H1 (cell line): Measurements from ENCODE around the gene ASH1L. TPM values are rescaled to one million over a fixed set of nuclear protein-coding genes. Genes with fewer than 3 reads are reported as not detected.

Experiments
- CTCF ChIA-PET: fragments of 300-600 bp; sonication (Branson Sonifier 250); formaldehyde crosslinking; loops from one replicate; lab custom pipeline; 2021; ENCODE audit not compliant: partially characterized antibody; lab: Charles Lee
- POLR2A ChIA-PET: fragments of 300-600 bp; sonication (Branson Sonifier 250); formaldehyde crosslinking; loops from one replicate; lab custom pipeline; 2021; ENCODE audit warnings: inconsistent platforms; ENCODE audit not compliant: partially characterized antibody; lab: Charles Lee
- DNase-seq, 2 experiments: peaks; one replicate each; pipeline versions ENCODE4 v3.0.0 to v3.0.0-alpha.2; 2010 to 2022; ENCODE audit warnings: low spot score in 2 of 2, low read depth in 1 of 2, mixed read lengths in 1 of 2
- FAIRE-seq: peaks from 2 replicates; lab custom pipeline; 2011; peaks lifted over from hg19 to GRCh38; lab: Jason Lieb, UNC
- H2AFZ ChIP-seq: 2 replicates; pipeline ENCODE4 v1.8.1; 2012; ENCODE audit warnings: low read length, inconsistent platforms
- H2AK5ac ChIP-seq: 2 replicates; pipeline ENCODE4 v1.6.1; 2013; ENCODE audit warnings: low read depth, low read length
- H2BK120ac ChIP-seq: replicated peaks from 2 replicates; pipeline ENCODE3; 2013; ENCODE audit warnings: low read depth, low read length, inconsistent platforms
- H2BK12ac ChIP-seq: 2 replicates; pipeline ENCODE4 v1.6.1; 2013; ENCODE audit warnings: low read depth, low read length
- H2BK15ac ChIP-seq: 2 replicates; pipeline ENCODE4 v1.6.1; 2013; ENCODE audit warnings: low read length
- H2BK20ac ChIP-seq: 2 replicates; pipeline ENCODE4 v1.6.1; 2013; ENCODE audit warnings: low read length
- H2BK5ac ChIP-seq: 2 replicates; pipeline ENCODE4 v1.6.1; 2013; ENCODE audit warnings: low read depth, low read length
- H3K14ac ChIP-seq: 2 replicates; pipeline ENCODE4 v1.6.1; 2013; ENCODE audit warnings: inconsistent platforms; ENCODE audit not compliant: insufficient read length
- H3K18ac ChIP-seq: 2 replicates; pipeline ENCODE4 v1.6.1; 2013; ENCODE audit warnings: low read length; ENCODE audit errors: extremely low read depth
- H3K23ac ChIP-seq: 2 replicates; pipeline ENCODE4 v1.6.1; 2013; ENCODE audit warnings: inconsistent platforms; ENCODE audit not compliant: insufficient read length
- H3K23me2 ChIP-seq: 2 replicates; pipeline ENCODE4 v1.6.1; 2013; ENCODE audit warnings: low read depth, low read length
- H3K27ac ChIP-seq: 2 replicates; pipeline ENCODE4 v1.6.1; 2011; ENCODE audit warnings: low read depth, low read length, inconsistent platforms
- H3K27me3 ChIP-seq, 4 experiments: replicated peaks in 1 of 4; 1 replicate in 1 of 4; 2 replicates in 3 of 4; pipeline versions ENCODE4 v1.6.1 to v1.8.1; 2011 to 2013; ENCODE audit warnings: low read length in 3 of 4, mild to moderate bottlenecking in 3 of 4, inconsistent platforms in 2 of 4, mixed read lengths in 2 of 4, moderate library complexity in 1 of 4; ENCODE audit not compliant: control insufficient read depth in 3 of 4, insufficient read depth in 3 of 4; ENCODE audit errors: extremely low read depth in 1 of 4
- H3K36me3 ChIP-seq, 4 experiments: 2 replicates each; pipeline versions ENCODE4 v1.6.1 to v1.8.1; 2011 to 2013; ENCODE audit warnings: mild to moderate bottlenecking in 4 of 4, low read length in 3 of 4, moderate library complexity in 2 of 4, control low read depth in 1 of 4, inconsistent platforms in 1 of 4; ENCODE audit not compliant: insufficient read depth in 4 of 4, control insufficient read depth in 2 of 4
- H3K4ac ChIP-seq: replicated peaks from 2 replicates; pipeline ENCODE3; 2013; ENCODE audit warnings: low read length, low read depth, mixed read lengths, inconsistent platforms; ENCODE audit not compliant: insufficient read length
- H3K4me1 ChIP-seq, 4 experiments: replicated peaks in 1 of 4; 1 replicate in 1 of 4; 2 replicates in 3 of 4; pipeline versions ENCODE4 v1.6.1 to v1.8.1; 2011 to 2013; ENCODE audit warnings: low read length in 3 of 4, inconsistent platforms in 2 of 4, mixed read lengths in 1 of 4; ENCODE audit not compliant: insufficient read depth in 4 of 4, control insufficient read depth in 3 of 4
- H3K4me2 ChIP-seq, 2 experiments: 2 replicates each; pipeline versions ENCODE4 v1.6.1 to v1.8.1; 2011 to 2013; ENCODE audit warnings: low read depth in 2 of 2, low read length in 2 of 2, control low read depth in 1 of 2, inconsistent platforms in 1 of 2, mild to moderate bottlenecking in 1 of 2; ENCODE audit not compliant: insufficient read depth in 1 of 2
- H3K4me3 ChIP-seq, 4 experiments: fragments of 200-600, 300-600 bp in 1 of 4; sonication (generic), shearing (Covaris generic), sonication (Bioruptor Twin) in 1 of 4; 2 replicates each; pipeline versions ENCODE4 v1.5.1 to v1.8.1; 2011 to 2016; ENCODE audit warnings: low read length in 4 of 4, low read depth in 3 of 4, control low read depth in 2 of 4, inconsistent platforms in 2 of 4, mild to moderate bottlenecking in 2 of 4, mixed read lengths in 1 of 4, moderate library complexity in 1 of 4; ENCODE audit not compliant: insufficient read depth in 2 of 4; ENCODE audit errors: extremely low read depth in 1 of 4
- H3K56ac ChIP-seq: replicated peaks from 2 replicates; pipeline ENCODE3; 2013; ENCODE audit warnings: low read depth, mild to moderate bottlenecking, mixed read lengths, low read length, inconsistent platforms; ENCODE audit not compliant: insufficient read length
- H3K79me1 ChIP-seq: 2 replicates; pipeline ENCODE4 v1.6.1; 2013; ENCODE audit warnings: low read depth, low read length, control low read depth
- H3K79me2 ChIP-seq, 2 experiments: 2 replicates each; pipeline versions ENCODE4 v1.6.1 to v1.8.1; 2012 to 2013; ENCODE audit warnings: low read length in 2 of 2, mild to moderate bottlenecking in 2 of 2, inconsistent platforms in 1 of 2; ENCODE audit not compliant: insufficient read depth in 2 of 2, control insufficient read depth in 1 of 2
- H3K9ac ChIP-seq, 4 experiments: replicated peaks in 1 of 4; 1 replicate in 1 of 4; 2 replicates in 3 of 4; pipeline versions ENCODE4 v1.6.1 to v1.8.1; 2011 to 2013; ENCODE audit warnings: low read depth in 3 of 4, low read length in 3 of 4, control low read depth in 2 of 4, mild to moderate bottlenecking in 2 of 4, moderate library complexity in 2 of 4, inconsistent platforms in 1 of 4; ENCODE audit errors: extremely low read depth in 1 of 4
- H3K9me3 ChIP-seq, 2 experiments: 2 replicates each; pipeline versions ENCODE4 v1.6.1 to v1.8.1; 2012 to 2013; ENCODE audit warnings: mild to moderate bottlenecking in 2 of 2, moderate library complexity in 2 of 2, control low read depth in 1 of 2, inconsistent platforms in 1 of 2, low read depth in 1 of 2, low read length in 1 of 2, mixed read lengths in 1 of 2; ENCODE audit not compliant: insufficient read depth in 2 of 2
- H4K20me1 ChIP-seq, 2 experiments: replicated peaks in 1 of 2; 2 replicates each; pipeline versions ENCODE3 to v1.8.1; 2011 to 2013; ENCODE audit warnings: inconsistent platforms in 2 of 2, low read length in 2 of 2, mild to moderate bottlenecking in 1 of 2; ENCODE audit not compliant: insufficient read depth in 2 of 2, control insufficient read depth in 1 of 2
- H4K5ac ChIP-seq: 2 replicates; pipeline ENCODE4 v1.6.1; 2013; ENCODE audit warnings: low read length, low read depth, mixed read lengths, inconsistent platforms; ENCODE audit not compliant: insufficient read length
- H4K8ac ChIP-seq: 2 replicates; pipeline ENCODE4 v1.8.0; 2013; ENCODE audit warnings: mild to moderate bottlenecking, moderate library complexity, low read length, inconsistent platforms; ENCODE audit not compliant: insufficient read depth; ENCODE audit errors: extremely low read depth
- H4K91ac ChIP-seq: replicated peaks from 2 replicates; pipeline ENCODE3; 2013; ENCODE audit warnings: low read length, mixed read lengths, inconsistent platforms; ENCODE audit not compliant: insufficient read length
- ASH2L ChIP-seq: fragments of 200-600, 300-600 bp; sonication (generic); IDR thresholded peaks from one replicate; pipeline ENCODE4 v1.7.1; 2017; ENCODE audit warnings: low read length
- CBX8 ChIP-seq: fragments of 300-800, 300-1000 bp; sonication (generic); IDR thresholded peaks from 2 replicates; pipeline ENCODE4 v1.7.1; 2016; ENCODE audit warnings: low read depth, low read length, borderline replicate concordance
- CHD2 ChIP-seq: IDR thresholded peaks from 2 replicates; pipeline ENCODE4 v1.6.1; 2012; ENCODE audit warnings: low read length, improper control_type of control experiment
- CREB1 ChIP-seq: IDR thresholded peaks from 2 replicates; pipeline ENCODE4 v1.6.1; 2012; ENCODE audit warnings: inconsistent platforms
- HDAC2 ChIP-seq, 2 experiments: fragments of 300-600 bp in 1 of 2; sonication (generic) in 1 of 2; IDR thresholded peaks; 2 replicates each; pipeline ENCODE4 v1.6.1; 2011 to 2012; ENCODE audit warnings: low read depth in 2 of 2, low read length in 2 of 2, mild to moderate bottlenecking in 2 of 2, moderate library complexity in 2 of 2, borderline replicate concordance in 1 of 2, inconsistent platforms in 1 of 2
- WGBS, 2 experiments: shearing (Covaris generic) in 1 of 2; methylation state at CpG; one replicate each; pipeline versions ENCODE4 v1.1.6 to v1.1.7; 2013 to 2015; ENCODE audit warnings: low lambda C conversion rate in 2 of 2, mixed read lengths in 2 of 2, inconsistent platforms in 1 of 2, low coverage in 1 of 2, missing lambda C conversion rate in 1 of 2; ENCODE audit not compliant: insufficient replicate concordance in 2 of 2, insufficient coverage in 1 of 2, insufficient read length in 1 of 2; ENCODE audit errors: extremely low coverage in 1 of 2, missing lambda C conversion rate in 1 of 2; 5-methylcytosine and 5-hydroxymethylcytosine counted together
- polyA plus RNA-seq, 7 experiments: library from polyadenylated mRNA; depleted of rRNA in 3 of 7; stranded (reverse) in 5 of 7; unstranded in 2 of 7; fragments of >200 nt in 5 of 7; fragments of 200-250 nt in 2 of 7; gene quantifications; 1 replicate in 5 of 7; 2 replicates in 1 of 7; 4 replicates in 1 of 7; pipeline versions ENCODE4 v1.2.1 to v1.2.3, GENCODE V29; 2011 to 2013; ENCODE audit warnings: missing spikeins in 2 of 7, mixed read lengths in 2 of 7
- total RNA-seq: library from RNA; stranded (reverse); fragmentation: NEBNext Ultra II Directional; extraction: Animal tissue kit (Norgen Biotek cat#: 25700); gene quantifications from 2 replicates; pipeline ENCODE4 v1.2.1, GENCODE V29; 2021

ASH1L gene
- total and polyA plus RNA-seq, 2 of the 8 experiments (the other 6 are each of a cell fraction or from before 2014, with no cell fraction given) = 7.5 to 27.6 TPM

DNA sequence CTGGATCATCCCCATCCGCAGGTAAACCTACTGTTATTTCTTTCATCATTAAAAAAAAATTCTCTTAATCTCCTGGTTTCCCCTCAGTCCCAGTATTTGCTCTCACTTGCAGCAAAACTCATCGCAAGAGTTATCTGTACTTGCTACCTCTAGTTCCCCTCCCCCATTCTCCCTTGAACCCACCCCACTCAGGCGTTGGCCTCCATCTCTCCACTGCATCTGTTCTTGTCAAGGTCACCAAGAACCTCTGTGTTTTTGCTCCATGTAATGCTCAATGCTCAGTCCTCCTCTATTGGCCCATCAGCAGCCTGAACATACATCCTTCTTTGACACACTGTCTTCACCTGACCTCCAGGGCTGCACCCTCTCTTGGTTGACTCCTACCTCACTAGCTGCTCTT, 265.9 kb downstream of the ASH1L start:
- no peaks in the 10 kb centered on the region for H4K20me1 ChIP-seq
- H3K14ac ChIP-seq = no peak overlapping the region
- no peaks in the 10 kb centered on the region for H3K36me3 ChIP-seq
- H3K4me2 ChIP-seq = no peak overlapping the region; a peak in 1 of 4 replicates
- no peak for DNase-seq
- H3K23ac ChIP-seq = no peak overlapping the region
- no peak overlapping the region for H4K5ac ChIP-seq
- no peak overlapping the region for H4K91ac ChIP-seq
- H3K79me1 ChIP-seq = no peaks in the 10 kb centered on the region
- no peaks in the 10 kb centered on the region for H3K9me3 ChIP-seq
- H2BK5ac ChIP-seq = no peak overlapping the region
- H2AFZ ChIP-seq = no peak overlapping the region
- H3K27me3 ChIP-seq = peaks cover 0 to 23% (median 14%) of the 10 kb centered on the region in 4 experiments; a peak in 5 of 7 replicates
- no peak overlapping the region for H3K18ac ChIP-seq
- H2BK20ac ChIP-seq = peak overlapping the region; percentile 90; the same call in 1 of the 2 replicates
- H3K4me3 ChIP-seq = no peak overlapping the region
- H3K23me2 ChIP-seq = peaks cover 5% of the 10 kb centered on the region; the same call in 1 of the 2 replicates
- ChIA-PET CTCF (interaction anchor here (5.3 kb wide), 1 partner anchor 10 kb away, joined by 29 read pairs; the partner anchor contains the start of gene FDPS), POLR2A (interaction anchor here (0.9 to 1.9 kb wide), 5 partner anchors 11 to 90 kb away, joined by 3 to 6 read pairs (median 3); partner anchors contain the start of gene SCAMP3)
- peak overlapping the region; percentile 55; the same call in 1 of the 2 replicates for H2BK15ac ChIP-seq
- WGBS, 2 experiments = 97% methylated on average over 3 of the region's 3 CpGs; no CpG with 5 or more reads in 1 of the 2 experiments
- H2BK120ac ChIP-seq = no peak overlapping the region
- FAIRE-seq = no peak
- H2AK5ac ChIP-seq = no peak overlapping the region
- no peak overlapping the region for H3K4ac ChIP-seq
- H3K56ac ChIP-seq = no peak overlapping the region
- no peak for TF ChIP-seq ASH2L
- TF ChIP-seq CBX8 = no peak
- no peak for TF ChIP-seq CREB1
- no peak for TF ChIP-seq HDAC2 (IDR thresholded peaks at IDR 0.05; ENCODE audit: borderline replicate concordance in 1 of 2, low read depth in 2 of 2, low read length in 2 of 2)
- TF ChIP-seq CHD2 = no peak
- no peak overlapping the region for H4K8ac ChIP-seq
- H3K27ac ChIP-seq = no peak overlapping the region
- H3K79me2 ChIP-seq = no peaks in the 10 kb centered on the region
- peaks cover 3 to 23% (median 10%) of the 10 kb centered on the region in 4 experiments; a peak in 6 of 7 replicates for H3K4me1 ChIP-seq
- 0 out of 2 replicates have a peak overlapping the region, but pooled peaks have one; percentile 18 for H2BK12ac ChIP-seq
- H3K9ac ChIP-seq = no peak overlapping the region
